Lower leg skin (tissue), 3 donors: ENCODE results near the gene GPR84.

ENCODE experiments used
- CTCF ChIP-seq, 3 donors: fragments of 450-650 bp; IDR thresholded peaks; one replicate each; pipeline ENCODE4 v1.5.1; 2016; ENCODE audit warnings: antibody characterized with exemption in 3 of 3, mild to moderate bottlenecking in 3 of 3, moderate library complexity in 2 of 3
- POLR2A ChIP-seq, 2 donors: fragments of 450-650 bp; IDR thresholded peaks; one replicate each; pipeline ENCODE4 v1.6.1; 2016 to 2017; ENCODE audit warnings: antibody characterized with exemption in 2 of 2, mild to moderate bottlenecking in 1 of 2, moderate library complexity in 1 of 2

- TF ChIP-seq CTCF (IDR thresholded peaks at IDR 0.05) (no peak), POLR2A (IDR thresholded peaks at IDR 0.05) (no peak)
Observed at GRCh38 chr12:54338698-54339296, 25.5 kb downstream of the GPR84 start.
